Astrocyte of the spinal cord (primary cell): ENCODE results near the gene BCO1.
A peak's percentile ranks its signal among the peaks of the same experiment; 100 is the strongest.

ENCODE experiments used
- DNase-seq: peaks from one replicate; pipeline ENCODE4 v3.0.0; 2011; ENCODE audit warnings: low read depth, low spot score
- H3K4me3 ChIP-seq: 2 replicates; pipeline ENCODE4 v1.5.1; 2011; ENCODE audit warnings: low read depth, mild to moderate bottlenecking, low read length, moderate library complexity
- in situ Hi-C: cut with HindIII; loops from 2 replicates; pipeline ENCODE4 v1.10.0; 2017; ENCODE audit warnings: low sequenced_read_pairs
- TF ChIP-seq, protein P1 (sequence below): IDR thresholded peaks from 2 replicates; pipeline ENCODE4 v1.5.1; 2012; ENCODE audit warnings: low read depth, mild to moderate bottlenecking, low read length, inconsistent platforms

The BCO1 gene, protein sequence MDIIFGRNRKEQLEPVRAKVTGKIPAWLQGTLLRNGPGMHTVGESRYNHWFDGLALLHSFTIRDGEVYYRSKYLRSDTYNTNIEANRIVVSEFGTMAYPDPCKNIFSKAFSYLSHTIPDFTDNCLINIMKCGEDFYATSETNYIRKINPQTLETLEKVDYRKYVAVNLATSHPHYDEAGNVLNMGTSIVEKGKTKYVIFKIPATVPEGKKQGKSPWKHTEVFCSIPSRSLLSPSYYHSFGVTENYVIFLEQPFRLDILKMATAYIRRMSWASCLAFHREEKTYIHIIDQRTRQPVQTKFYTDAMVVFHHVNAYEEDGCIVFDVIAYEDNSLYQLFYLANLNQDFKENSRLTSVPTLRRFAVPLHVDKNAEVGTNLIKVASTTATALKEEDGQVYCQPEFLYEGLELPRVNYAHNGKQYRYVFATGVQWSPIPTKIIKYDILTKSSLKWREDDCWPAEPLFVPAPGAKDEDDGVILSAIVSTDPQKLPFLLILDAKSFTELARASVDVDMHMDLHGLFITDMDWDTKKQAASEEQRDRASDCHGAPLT

GRCh38 chr16:81238296-81239011 lies at the start of gene BCO1:
Gene BCO1 (plus strand): TSS chr16:81238689. CDS start chr16:81238909, 220 bp downstream.
- in situ Hi-C loops: no loop called here
- TF ChIP-seq, protein P1, sequence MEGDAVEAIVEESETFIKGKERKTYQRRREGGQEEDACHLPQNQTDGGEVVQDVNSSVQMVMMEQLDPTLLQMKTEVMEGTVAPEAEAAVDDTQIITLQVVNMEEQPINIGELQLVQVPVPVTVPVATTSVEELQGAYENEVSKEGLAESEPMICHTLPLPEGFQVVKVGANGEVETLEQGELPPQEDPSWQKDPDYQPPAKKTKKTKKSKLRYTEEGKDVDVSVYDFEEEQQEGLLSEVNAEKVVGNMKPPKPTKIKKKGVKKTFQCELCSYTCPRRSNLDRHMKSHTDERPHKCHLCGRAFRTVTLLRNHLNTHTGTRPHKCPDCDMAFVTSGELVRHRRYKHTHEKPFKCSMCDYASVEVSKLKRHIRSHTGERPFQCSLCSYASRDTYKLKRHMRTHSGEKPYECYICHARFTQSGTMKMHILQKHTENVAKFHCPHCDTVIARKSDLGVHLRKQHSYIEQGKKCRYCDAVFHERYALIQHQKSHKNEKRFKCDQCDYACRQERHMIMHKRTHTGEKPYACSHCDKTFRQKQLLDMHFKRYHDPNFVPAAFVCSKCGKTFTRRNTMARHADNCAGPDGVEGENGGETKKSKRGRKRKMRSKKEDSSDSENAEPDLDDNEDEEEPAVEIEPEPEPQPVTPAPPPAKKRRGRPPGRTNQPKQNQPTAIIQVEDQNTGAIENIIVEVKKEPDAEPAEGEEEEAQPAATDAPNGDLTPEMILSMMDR: no peak
- peak within 1 kb of the TSS; percentile 37 for H3K4me3 ChIP-seq
- peak; percentile 67 for DNase-seq

DNA sequence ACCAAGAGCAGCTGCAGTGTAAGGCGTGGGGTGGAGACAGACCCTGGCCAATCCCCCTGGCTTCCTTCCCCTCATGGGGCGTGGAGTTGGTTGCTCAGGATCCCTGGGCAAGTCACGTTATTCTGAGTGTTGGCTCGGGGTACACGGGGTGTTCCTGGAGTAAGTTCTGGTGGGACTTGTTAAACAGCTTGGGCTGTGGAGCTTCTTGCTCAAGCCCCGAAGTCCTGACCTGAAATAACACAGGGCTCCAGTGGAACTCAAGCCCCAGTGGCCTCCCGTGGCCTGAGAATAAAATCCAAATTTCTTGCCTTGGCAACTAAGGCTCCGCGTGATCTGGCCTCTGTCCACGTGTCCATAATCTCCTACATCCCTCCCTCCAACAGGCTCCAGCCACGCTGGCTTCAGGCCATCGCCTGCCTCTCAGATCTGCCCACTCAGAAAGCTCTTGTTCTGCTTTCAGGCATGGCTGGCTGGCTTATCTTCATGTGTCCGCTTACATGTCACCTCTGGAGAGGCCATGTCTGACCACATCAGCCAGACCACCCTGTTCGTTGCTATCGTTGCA lies 49.3 kb upstream of the BCO1 start:
- no peak overlapping the region for H3K4me3 ChIP-seq
- in situ Hi-C loops: no loop called here
- DNase-seq: no peak
- TF ChIP-seq, protein P1: no peak

DNA sequence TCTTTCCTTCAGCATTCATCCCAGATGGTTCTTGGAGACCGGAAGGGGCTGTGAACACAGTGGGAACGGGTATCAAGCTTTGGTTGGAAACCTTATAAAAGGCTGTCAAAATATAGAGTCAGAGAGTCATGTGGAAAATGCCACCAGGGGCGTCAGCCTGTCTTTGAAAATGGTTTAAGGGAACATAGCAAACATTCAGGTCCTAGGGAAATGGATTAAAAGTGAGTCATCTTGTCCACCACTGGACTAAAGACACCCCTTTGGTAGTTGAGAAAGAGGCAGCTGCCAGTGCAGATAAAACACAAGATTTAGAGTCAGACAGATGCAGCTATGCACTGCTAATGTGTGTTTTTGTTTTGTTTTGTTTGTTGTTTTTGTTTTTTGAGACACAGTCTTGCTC lies 47.8 kb upstream of the BCO1 start:
- no peak for DNase-seq
- in situ Hi-C loops: no loop called here
- TF ChIP-seq, protein P1: no peak
- no peak overlapping the region for H3K4me3 ChIP-seq

DNA sequence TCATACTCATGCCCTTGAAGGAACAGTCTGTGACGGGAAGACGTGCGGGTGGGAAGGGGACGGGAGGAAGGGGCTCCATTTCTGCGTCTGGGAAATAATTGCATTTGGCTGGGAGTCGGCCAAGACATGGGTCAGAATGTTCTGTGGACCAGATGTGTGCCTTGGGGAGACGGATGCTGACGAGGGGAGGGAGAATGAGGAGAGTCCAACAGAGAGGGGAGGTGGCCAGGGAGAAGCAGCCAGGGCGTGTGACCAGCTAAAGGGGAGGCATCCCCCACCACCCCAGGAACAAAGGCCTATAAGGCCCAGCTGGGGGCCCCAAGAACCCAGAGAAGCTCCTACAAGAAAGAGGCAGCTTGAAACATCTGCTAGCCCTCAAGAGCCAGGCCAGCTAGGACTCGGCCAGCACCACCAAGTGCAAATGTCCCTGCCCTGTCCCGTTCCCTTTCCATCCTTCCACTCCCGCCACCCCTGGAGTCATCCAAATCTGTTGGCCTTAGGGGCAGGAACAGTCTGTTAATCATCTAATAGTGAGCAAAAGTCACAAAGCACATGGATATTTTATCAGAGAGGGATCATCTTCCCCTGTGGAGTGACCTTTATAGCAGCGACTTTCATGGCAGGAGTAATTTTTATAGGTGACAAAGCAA lies 42.5 kb upstream of the BCO1 start:
- no peak overlapping the region for H3K4me3 ChIP-seq
- no peak for DNase-seq
- TF ChIP-seq, protein P1: no peak
- in situ Hi-C loops: no loop called here

- DNase-seq: no peak
- no peak overlapping the region for H3K4me3 ChIP-seq
- in situ Hi-C loops: no loop called here
- TF ChIP-seq, protein P1: peak; percentile 10
These were observed 39.9 kb upstream of the BCO1 start for GRCh38 chr16:81198635-81199034.

GRCh38 chr16:81201267-81201666 lies 37.2 kb upstream of the BCO1 start:
- no peak overlapping the region for H3K4me3 ChIP-seq
- TF ChIP-seq, protein P1: no peak
- in situ Hi-C loops: no loop called here
- no peak for DNase-seq
